ENCODE measurements around the gene AOC3. TPM values are rescaled to one million over a fixed set of nuclear protein-coding genes. Genes with fewer than 3 reads are reported as not detected.

The AOC3 gene
- polyA plus RNA-seq, 3 donors: 0.85 TPM; not detected in 2

DNA sequence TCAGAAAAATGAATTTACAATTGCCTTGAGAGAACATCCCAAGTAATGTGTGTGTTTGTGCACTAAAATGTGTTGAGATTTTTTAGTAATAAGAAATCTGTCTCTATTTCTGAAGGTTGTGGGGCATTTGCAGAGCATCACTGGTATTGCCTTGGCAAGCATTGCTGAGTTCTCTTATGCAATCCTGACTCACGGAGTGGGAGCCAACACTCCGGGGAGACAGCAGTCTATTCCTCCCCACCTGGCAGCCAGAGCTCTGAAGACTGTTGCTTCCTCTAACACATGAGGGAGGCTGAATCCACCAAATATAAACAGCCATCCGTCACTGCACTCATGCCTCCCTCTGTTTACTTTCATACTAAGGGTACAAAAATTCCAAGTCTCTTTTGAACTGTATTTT is 41.7 kb upstream of the AOC3 start:
- no peaks in the 10 kb centered on the region for H3K9me3 Mint-ChIP-seq
- H3K4me1 Mint-ChIP-seq: no peaks in the 10 kb centered on the region
- Histone ChIP-seq H3K27ac (ENCODE audit: low read depth in 1 of 2, low read length in 2 of 2) (no peak overlapping the region), H3K27me3 (ENCODE audit: control insufficient read depth in 2 of 2, insufficient read depth in 2 of 2, low read length in 2 of 2) (no peaks in the 10 kb centered on the region), H4K20me1 (ENCODE audit: insufficient read depth, low read length) (no peaks in the 10 kb centered on the region), H3K4me1 (ENCODE audit: control insufficient read depth in 1 of 2, insufficient read depth in 2 of 2, low read length in 2 of 2) (no peaks in the 10 kb centered on the region), H3K9ac (ENCODE audit: insufficient read depth, low read length, poor library complexity, severe bottlenecking) (no peak overlapping the region), H2AFZ (ENCODE audit: insufficient read depth, low read depth, low read length, poor library complexity, severe bottlenecking) (no peak overlapping the region), H3K4me2 (replicated peaks; ENCODE audit: extremely low read depth, low read length, poor library complexity, severe bottlenecking) (no peak overlapping the region), H3K4me3 (replicated peaks in 1 of 3; ENCODE audit: low read depth in 2 of 3, low read length in 3 of 3) (no peak overlapping the region), H3K9me3 (replicated peaks in 1 of 2; ENCODE audit: control insufficient read depth in 1 of 2, insufficient read depth in 1 of 2, low read length in 2 of 2) (no peaks in the 10 kb centered on the region), H3K36me3 (replicated peaks in 1 of 2; ENCODE audit: control insufficient read depth in 1 of 2, insufficient read depth in 2 of 2, low read length in 2 of 2) (peaks cover 37 to 55% of the 10 kb centered on the region in 2 donors), H3K79me2 (ENCODE audit: insufficient read depth, low read length) (no peaks in the 10 kb centered on the region)
- H3K4me3 Mint-ChIP-seq: no peak overlapping the region
- H3K36me3 Mint-ChIP-seq: peaks cover 39 to 61% of the 10 kb centered on the region in 2 donors
- intact Hi-C loops (cut with micrococcal nuclease): no loop called here
- TF ChIP-seq, protein P1, sequence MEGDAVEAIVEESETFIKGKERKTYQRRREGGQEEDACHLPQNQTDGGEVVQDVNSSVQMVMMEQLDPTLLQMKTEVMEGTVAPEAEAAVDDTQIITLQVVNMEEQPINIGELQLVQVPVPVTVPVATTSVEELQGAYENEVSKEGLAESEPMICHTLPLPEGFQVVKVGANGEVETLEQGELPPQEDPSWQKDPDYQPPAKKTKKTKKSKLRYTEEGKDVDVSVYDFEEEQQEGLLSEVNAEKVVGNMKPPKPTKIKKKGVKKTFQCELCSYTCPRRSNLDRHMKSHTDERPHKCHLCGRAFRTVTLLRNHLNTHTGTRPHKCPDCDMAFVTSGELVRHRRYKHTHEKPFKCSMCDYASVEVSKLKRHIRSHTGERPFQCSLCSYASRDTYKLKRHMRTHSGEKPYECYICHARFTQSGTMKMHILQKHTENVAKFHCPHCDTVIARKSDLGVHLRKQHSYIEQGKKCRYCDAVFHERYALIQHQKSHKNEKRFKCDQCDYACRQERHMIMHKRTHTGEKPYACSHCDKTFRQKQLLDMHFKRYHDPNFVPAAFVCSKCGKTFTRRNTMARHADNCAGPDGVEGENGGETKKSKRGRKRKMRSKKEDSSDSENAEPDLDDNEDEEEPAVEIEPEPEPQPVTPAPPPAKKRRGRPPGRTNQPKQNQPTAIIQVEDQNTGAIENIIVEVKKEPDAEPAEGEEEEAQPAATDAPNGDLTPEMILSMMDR (IDR thresholded peaks at IDR 0.05): no peak
- H3K27ac Mint-ChIP-seq: peak overlapping the region in 3 of 7 donors; percentile 20 to 73 (median 22)
- WGBS (ENCODE audit: insufficient coverage): 28% methylated on average over 2 of the region's 3 CpGs
- no peak for DNase-seq
- H3K27me3 Mint-ChIP-seq (ENCODE audit: low read depth in 3 of 3): peaks cover 0 to 3% (median 2%) of the 10 kb centered on the region in 3 donors

DNA sequence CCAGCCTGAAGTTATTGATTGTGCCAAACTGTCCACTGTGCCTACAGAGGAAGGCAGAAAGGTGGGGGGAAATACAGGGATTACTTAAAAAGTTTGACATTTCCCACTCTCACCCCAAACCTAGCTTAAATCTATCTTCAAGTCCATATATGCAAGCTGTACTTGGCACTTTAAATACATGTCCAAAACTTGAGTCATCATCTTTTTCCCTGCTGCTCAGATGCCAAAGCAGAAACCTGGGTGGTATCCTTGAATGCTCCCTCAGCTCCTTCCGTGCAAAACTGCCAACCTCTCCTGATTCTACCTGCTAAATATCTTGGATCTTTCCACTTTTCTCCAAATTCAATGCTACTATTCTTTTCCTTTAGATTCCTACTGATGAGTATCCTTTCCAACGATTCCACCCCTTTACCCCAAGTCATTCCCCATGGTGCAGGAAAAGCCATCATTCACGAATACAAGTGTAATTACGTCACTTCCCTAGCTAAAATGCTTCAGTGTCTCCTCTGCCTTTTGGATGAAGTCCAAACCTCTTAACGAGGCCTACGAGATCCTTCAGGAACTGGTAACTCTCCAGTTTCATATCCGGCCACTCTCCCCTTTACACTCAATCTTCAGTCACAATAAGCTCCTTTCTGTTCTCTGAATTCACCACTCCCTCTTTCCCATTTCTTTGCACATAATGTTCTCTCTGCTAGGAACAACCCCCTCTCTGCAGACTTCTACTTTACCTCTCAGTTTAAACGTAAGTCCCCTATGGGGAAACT is 36.2 kb upstream of the AOC3 start:
- Mint-ChIP-seq H3K4me1 (no peaks in the 10 kb centered on the region), H3K4me3 (no peak overlapping the region), H3K9me3 (no peaks in the 10 kb centered on the region), H3K36me3 (peaks cover 78 to 98% of the 10 kb centered on the region in 2 donors), H3K27ac (peak overlapping the region in 1 of 7 donors; percentile 62), H3K27me3 (ENCODE audit: low read depth in 3 of 3) (peaks cover 0 to 2% (median 0%) of the 10 kb centered on the region in 3 donors)
- Histone ChIP-seq H3K27ac (ENCODE audit: low read depth in 1 of 2, low read length in 2 of 2) (no peak overlapping the region), H3K4me1 (ENCODE audit: control insufficient read depth in 1 of 2, insufficient read depth in 2 of 2, low read length in 2 of 2) (no peaks in the 10 kb centered on the region), H3K27me3 (ENCODE audit: control insufficient read depth in 2 of 2, insufficient read depth in 2 of 2, low read length in 2 of 2) (no peaks in the 10 kb centered on the region), H3K4me2 (replicated peaks; ENCODE audit: extremely low read depth, low read length, poor library complexity, severe bottlenecking) (no peak overlapping the region), H3K9ac (ENCODE audit: insufficient read depth, low read length, poor library complexity, severe bottlenecking) (no peak overlapping the region), H2AFZ (ENCODE audit: insufficient read depth, low read depth, low read length, poor library complexity, severe bottlenecking) (no peak overlapping the region), H4K20me1 (ENCODE audit: insufficient read depth, low read length) (peaks cover 9% of the 10 kb centered on the region), H3K36me3 (replicated peaks in 1 of 2; ENCODE audit: control insufficient read depth in 1 of 2, insufficient read depth in 2 of 2, low read length in 2 of 2) (peaks cover 84 to 98% of the 10 kb centered on the region in 2 donors), H3K79me2 (ENCODE audit: insufficient read depth, low read length) (peaks cover 3% of the 10 kb centered on the region), H3K9me3 (replicated peaks in 1 of 2; ENCODE audit: control insufficient read depth in 1 of 2, insufficient read depth in 1 of 2, low read length in 2 of 2) (no peaks in the 10 kb centered on the region), H3K4me3 (replicated peaks in 1 of 3; ENCODE audit: low read depth in 2 of 3, low read length in 3 of 3) (no peak overlapping the region)
- TF ChIP-seq, protein P1 (IDR thresholded peaks at IDR 0.05): no peak
- DNase-seq: no peak
- intact Hi-C loops (cut with micrococcal nuclease): no loop called here
- 63% methylated on average over 5 of the region's 8 CpGs for WGBS (ENCODE audit: insufficient coverage)

Measured in CD14-positive monocyte (primary cell).